ENCODE data around the gene HHAT. TPM values are rescaled to one million over a fixed set of nuclear protein-coding genes. Genes with fewer than 3 reads are reported as not detected.

HHAT gene
- total RNA-seq, 2 experiments from 2014 or later: 3.6 to 3.9 TPM

- no peak overlapping the region for H3K27ac Mint-ChIP-seq
- peaks cover 2% of the 10 kb centered on the region for H3K9me3 Mint-ChIP-seq
- intact Hi-C loops (cut with micrococcal nuclease): no loop called here
- H3K4me3 Mint-ChIP-seq: no peak overlapping the region
- H3K4me1 Mint-ChIP-seq (ENCODE audit: low read depth): peaks cover 4% of the 10 kb centered on the region
- DNase-seq: no peak
- peaks cover 1% of the 10 kb centered on the region for H3K36me3 Mint-ChIP-seq (ENCODE audit: low read depth)
- CTCF ChIA-PET: no interaction called here
- peaks cover 16% of the 10 kb centered on the region for H3K27me3 Mint-ChIP-seq (ENCODE audit: low read depth)
These were observed 7.6 kb upstream of the HHAT start for GRCh38 chr1:210321131-210321530.

- H3K27me3 Mint-ChIP-seq (ENCODE audit: low read depth): peaks cover 16% of the 10 kb centered on the region
- H3K4me3 Mint-ChIP-seq: no peak overlapping the region
- intact Hi-C loops (cut with micrococcal nuclease): no loop called here
- no peak overlapping the region for H3K27ac Mint-ChIP-seq
- peaks cover 1% of the 10 kb centered on the region for H3K36me3 Mint-ChIP-seq (ENCODE audit: low read depth)
- no peak for DNase-seq
- CTCF ChIA-PET: no interaction called here
- H3K9me3 Mint-ChIP-seq: peaks cover 2% of the 10 kb centered on the region
- H3K4me1 Mint-ChIP-seq (ENCODE audit: low read depth): peaks cover 4% of the 10 kb centered on the region
These were observed 7.2 kb upstream of the HHAT start for GRCh38 chr1:210321552-210321951.

GRCh38 chr1:210323957-210324356, 4.7 kb upstream of the HHAT start:
- H3K4me1 Mint-ChIP-seq (ENCODE audit: low read depth): peaks cover 11% of the 10 kb centered on the region
- no peak for DNase-seq
- no peak overlapping the region for H3K27ac Mint-ChIP-seq
- no peak overlapping the region for H3K4me3 Mint-ChIP-seq
- H3K36me3 Mint-ChIP-seq (ENCODE audit: low read depth): peaks cover 1% of the 10 kb centered on the region
- CTCF ChIA-PET: interaction anchor here (0.7 kb wide), 1 partner anchor 50 kb away, joined by 5 read pairs; no protein-coding TSS in a partner anchor
- intact Hi-C loops (cut with micrococcal nuclease): no loop called here
- peaks cover 2% of the 10 kb centered on the region for H3K9me3 Mint-ChIP-seq
- H3K27me3 Mint-ChIP-seq (ENCODE audit: low read depth): peaks cover 13% of the 10 kb centered on the region

GRCh38 chr1:210325026-210325670, 3.6 kb upstream of the HHAT start:
- Mint-ChIP-seq H3K4me1 (ENCODE audit: low read depth) (peaks cover 20% of the 10 kb centered on the region), H3K27me3 (ENCODE audit: low read depth) (peaks cover 15% of the 10 kb centered on the region), H3K4me3 (no peak overlapping the region), H3K9me3 (peaks cover 2% of the 10 kb centered on the region), H3K36me3 (ENCODE audit: low read depth) (peaks cover 2% of the 10 kb centered on the region), H3K27ac (no peak overlapping the region)
- intact Hi-C loops (cut with micrococcal nuclease): loop anchor here (5.0 kb wide), 1 partner anchor 807 kb away; the partner anchor contains the start of gene KCNH1
- DNase-seq: no peak
- CTCF ChIA-PET: interaction anchor here (0.6 to 0.9 kb wide), 3 partner anchors 65 to 77 kb away, joined by 3 to 4 read pairs (median 3); no protein-coding TSS in a partner anchor

GRCh38 chr1:210328032-210328745, 513 bp upstream of the HHAT start:
- Mint-ChIP-seq H3K4me3 (peak overlapping the region; percentile 93), H3K4me1 (ENCODE audit: low read depth) (peaks cover 38% of the 10 kb centered on the region), H3K9me3 (peaks cover 2% of the 10 kb centered on the region), H3K27me3 (ENCODE audit: low read depth) (peaks cover 5% of the 10 kb centered on the region), H3K36me3 (ENCODE audit: low read depth) (peaks cover 2% of the 10 kb centered on the region), H3K27ac (peak overlapping the region; percentile 95)
- intact Hi-C loops (cut with micrococcal nuclease): loop anchor here (1.0 to 5.0 kb wide), 2 partner anchors 8 to 804 kb away; partner anchors contain the start of gene KCNH1
- CTCF ChIA-PET: interaction anchor here (1.0 kb wide), 1 partner anchor 19 kb away, joined by 3 read pairs; no protein-coding TSS in a partner anchor
- DNase-seq: no peak

- Mint-ChIP-seq H3K27me3 (ENCODE audit: low read depth) (peaks cover 4% of the 10 kb centered on the region), H3K27ac (no peak overlapping the region), H3K4me3 (peak overlapping the region; percentile 93), H3K4me1 (ENCODE audit: low read depth) (peaks cover 41% of the 10 kb centered on the region), H3K36me3 (ENCODE audit: low read depth) (peaks cover 1% of the 10 kb centered on the region), H3K9me3 (peaks cover under 1% of the 10 kb centered on the region)
- intact Hi-C loops (cut with micrococcal nuclease): no loop called here
- DNase-seq: no peak
- CTCF ChIA-PET: interaction anchor here (0.7 to 1.8 kb wide), 5 partner anchors 10 to 71 kb away, joined by 3 to 6 read pairs (median 3); no protein-coding TSS in a partner anchor
These were observed 1.7 kb downstream of the HHAT start for GRCh38 chr1:210330279-210330866.

GRCh38 chr1:210332233-210332632, 3.5 kb downstream of the HHAT start:
- Mint-ChIP-seq H3K4me3 (no peak overlapping the region), H3K27ac (peak overlapping the region; percentile 86), H3K36me3 (ENCODE audit: low read depth) (peaks cover 1% of the 10 kb centered on the region), H3K9me3 (no peaks in the 10 kb centered on the region), H3K27me3 (ENCODE audit: low read depth) (peaks cover 2% of the 10 kb centered on the region), H3K4me1 (ENCODE audit: low read depth) (peaks cover 41% of the 10 kb centered on the region)
- intact Hi-C loops (cut with micrococcal nuclease): loop anchor here (1.0 kb wide), 7 partner anchors 8 to 1247 kb away; partner anchors contain the start of gene SLC30A1
- CTCF ChIA-PET: interaction anchor here (1.0 to 2.3 kb wide), 6 partner anchors 9 to 114 kb away, joined by 4 to 10 read pairs (median 8); no protein-coding TSS in a partner anchor
- peak; percentile 33 for DNase-seq

- DNase-seq: peak; percentile 93
- Mint-ChIP-seq H3K36me3 (ENCODE audit: low read depth) (peaks cover 1% of the 10 kb centered on the region), H3K27me3 (ENCODE audit: low read depth) (peaks cover 2% of the 10 kb centered on the region), H3K4me3 (no peak overlapping the region), H3K4me1 (ENCODE audit: low read depth) (peaks cover 40% of the 10 kb centered on the region), H3K9me3 (no peaks in the 10 kb centered on the region), H3K27ac (peak overlapping the region; percentile 86)
- CTCF ChIA-PET: interaction anchor here (0.5 to 2.3 kb wide), 9 partner anchors 8 to 708 kb away, joined by 3 to 10 read pairs (median 8); no protein-coding TSS in a partner anchor
- intact Hi-C loops (cut with micrococcal nuclease): loop anchor here (1.0 kb wide), 10 partner anchors 7 to 1246 kb away; partner anchors contain the start of gene SLC30A1
These were observed 4.2 kb downstream of the HHAT start for GRCh38 chr1:210332719-210333398.

- Mint-ChIP-seq H3K27me3 (ENCODE audit: low read depth) (no peaks in the 10 kb centered on the region), H3K4me1 (ENCODE audit: low read depth) (peaks cover 31% of the 10 kb centered on the region), H3K36me3 (ENCODE audit: low read depth) (no peaks in the 10 kb centered on the region), H3K4me3 (no peak overlapping the region), H3K9me3 (no peaks in the 10 kb centered on the region), H3K27ac (no peak overlapping the region)
- CTCF ChIA-PET: no interaction called here
- intact Hi-C loops (cut with micrococcal nuclease): no loop called here
- no peak for DNase-seq
These were observed 6.3 kb downstream of the HHAT start for GRCh38 chr1:210335001-210335400.

- no peak overlapping the region for H3K27ac Mint-ChIP-seq
- H3K4me1 Mint-ChIP-seq (ENCODE audit: low read depth): peaks cover 39% of the 10 kb centered on the region
- no peaks in the 10 kb centered on the region for H3K27me3 Mint-ChIP-seq (ENCODE audit: low read depth)
- DNase-seq: no peak
- no peaks in the 10 kb centered on the region for H3K36me3 Mint-ChIP-seq (ENCODE audit: low read depth)
- H3K4me3 Mint-ChIP-seq: no peak overlapping the region
- intact Hi-C loops (cut with micrococcal nuclease): no loop called here
- CTCF ChIA-PET: interaction anchor here (0.6 kb wide), 2 partner anchors 112 to 114 kb away, joined by 3 to 6 read pairs; no protein-coding TSS in a partner anchor
- no peaks in the 10 kb centered on the region for H3K9me3 Mint-ChIP-seq
These were observed 7.7 kb downstream of the HHAT start for GRCh38 chr1:210336362-210336761.

GRCh38 chr1:210339500-210339899, 10.8 kb downstream of the HHAT start:
- intact Hi-C loops (cut with micrococcal nuclease): no loop called here
- H3K9me3 Mint-ChIP-seq: no peaks in the 10 kb centered on the region
- no peak overlapping the region for H3K4me3 Mint-ChIP-seq
- H3K4me1 Mint-ChIP-seq (ENCODE audit: low read depth): peaks cover 25% of the 10 kb centered on the region
- no peaks in the 10 kb centered on the region for H3K27me3 Mint-ChIP-seq (ENCODE audit: low read depth)
- CTCF ChIA-PET: no interaction called here
- no peak for DNase-seq
- H3K36me3 Mint-ChIP-seq (ENCODE audit: low read depth): no peaks in the 10 kb centered on the region
- no peak overlapping the region for H3K27ac Mint-ChIP-seq
